Breast epithelium (tissue), 3 donors: ENCODE data around the gene POC1A.

Experiments
- CTCF ChIP-seq, 3 donors: fragments of 450-650 bp; IDR thresholded peaks; one replicate each; pipeline ENCODE4 v1.5.1; 2016 to 2017; ENCODE audit warnings: antibody characterized with exemption in 3 of 3, mild to moderate bottlenecking in 3 of 3, moderate library complexity in 3 of 3
- POLR2A ChIP-seq: fragments of 450-650 bp; IDR thresholded peaks from one replicate; pipeline ENCODE4 v1.6.1; 2016; ENCODE audit warnings: antibody characterized with exemption, mild to moderate bottlenecking, moderate library complexity

GRCh38 chr3:52197499-52197841, 43.2 kb upstream of the POC1A start:
- TF ChIP-seq CTCF (IDR thresholded peaks at IDR 0.05) = no peak
- TF ChIP-seq POLR2A = no peak
